AG09319 (cell line): ENCODE results near the gene COA1.

ENCODE experiments used
- DNase-seq: peaks from one replicate; pipeline ENCODE4 v3.0.0-alpha.2; 2010; ENCODE audit warnings: low read depth; ENCODE audit errors: extremely low read depth
- CTCF ChIP-seq: IDR thresholded peaks from 2 replicates; pipeline ENCODE4 v1.5.1; 2011; ENCODE audit warnings: low read depth, mild to moderate bottlenecking, inconsistent platforms, low read length, moderate library complexity

COA1 gene

DNA sequence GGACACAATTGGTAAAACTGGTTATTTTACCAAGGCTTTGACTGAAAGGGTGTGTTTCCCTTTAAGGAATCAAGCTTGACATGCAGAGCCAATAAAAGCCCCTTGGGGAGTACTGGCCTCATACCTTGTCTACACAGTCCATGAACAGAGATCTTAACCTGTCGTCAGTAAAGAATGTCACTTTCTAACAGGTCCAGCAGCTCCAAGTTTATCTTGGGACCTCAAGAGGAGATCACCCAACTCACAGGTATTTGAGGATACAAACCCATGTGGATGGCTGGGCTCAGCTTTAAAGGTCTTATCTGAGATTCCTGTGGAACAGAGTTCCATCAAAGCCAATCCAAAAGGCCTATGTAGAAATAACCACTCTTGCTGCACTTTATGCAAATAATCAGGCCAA lies 61.3 kb downstream of the COA1 start:
- no peak for DNase-seq
- no peak for TF ChIP-seq CTCF

GRCh38 chr7:43666938-43667337 lies 62.4 kb downstream of the COA1 start:
- no peak for DNase-seq
- TF ChIP-seq CTCF: no peak

- TF ChIP-seq CTCF: no peak
These were observed 64.6 kb downstream of the COA1 start for GRCh38 chr7:43664681-43665080.

DNA sequence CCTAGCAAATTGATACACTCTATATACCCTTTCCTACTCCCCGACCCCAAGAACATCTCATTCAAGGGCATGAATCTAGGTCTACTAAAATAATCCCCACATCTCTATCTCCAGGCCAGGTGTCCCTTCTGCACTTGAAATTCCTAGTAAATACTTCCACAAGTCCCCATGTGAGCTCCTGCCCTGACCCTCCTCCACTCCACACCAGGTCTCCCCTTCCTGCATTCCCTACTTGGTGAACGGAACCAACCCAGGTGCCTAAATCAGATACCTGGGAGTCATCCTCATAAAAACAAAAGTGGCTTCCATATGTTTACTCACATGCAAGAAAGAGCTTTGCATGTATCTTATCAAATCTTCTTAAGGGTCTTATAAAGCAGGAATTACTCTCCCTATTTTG lies 69.2 kb downstream of the COA1 start:
- TF ChIP-seq CTCF: no peak
- no peak for DNase-seq

More at GRCh38 chr7:43664681-43665080, 64.6 kb downstream of the COA1 start:
- no peak for DNase-seq

DNA sequence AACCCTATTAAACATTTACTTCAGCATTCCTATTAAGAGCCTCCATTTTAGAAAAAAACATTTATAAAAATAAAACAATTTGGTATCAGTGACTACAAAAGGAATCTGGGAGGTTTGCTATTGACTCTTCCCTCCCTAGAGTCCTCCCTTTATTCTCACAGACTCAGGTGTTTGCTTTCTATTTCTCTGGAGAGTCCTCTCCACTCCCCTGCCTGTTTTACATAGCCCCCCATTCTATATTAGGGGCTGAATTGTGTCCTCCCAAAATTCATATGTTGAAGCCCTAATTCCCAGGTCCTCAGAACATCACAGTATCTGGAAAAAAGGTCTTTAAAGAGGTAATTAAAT lies 69.8 kb downstream of the COA1 start:
- no peak for TF ChIP-seq CTCF
- DNase-seq: no peak

- no peak for DNase-seq
- TF ChIP-seq CTCF: no peak
These were observed 70.4 kb downstream of the COA1 start for GRCh38 chr7:43658718-43659548.

DNA sequence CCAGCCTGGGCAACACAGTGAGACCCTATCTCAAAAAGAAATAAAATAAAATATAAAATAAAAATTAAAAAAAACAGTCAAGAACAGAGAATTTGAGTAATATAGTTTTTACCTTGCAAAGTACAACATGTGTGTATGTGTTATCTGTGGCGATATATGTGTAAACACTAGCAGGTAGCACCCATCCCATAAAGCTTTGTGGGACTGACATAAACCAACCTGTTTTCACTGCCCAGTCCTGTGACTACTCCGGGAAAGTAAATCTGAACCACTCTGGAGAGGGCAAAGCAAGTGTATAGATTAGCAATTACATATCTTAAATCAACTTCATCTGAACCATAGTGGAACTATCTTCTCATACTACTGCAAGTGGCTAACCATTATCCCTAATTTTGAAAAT lies 72.3 kb downstream of the COA1 start:
- no peak for DNase-seq
- no peak for TF ChIP-seq CTCF
